Measurements from ENCODE around the gene EXOC3. TPM values are rescaled to one million over a fixed set of nuclear protein-coding genes. Genes with fewer than 3 reads are reported as not detected.

Gene EXOC3
- total and polyA plus RNA-seq, 2 of the 8 experiments (the other 6 are each of a cell fraction or from before 2014, with no cell fraction given) = 14.4 to 30.0 TPM

- Histone ChIP-seq H2AFZ (ENCODE audit: low read length) (no peak overlapping the region), H3K4me1 (replicated peaks in 1 of 4; ENCODE audit: control insufficient read depth in 3 of 4, insufficient read depth in 4 of 4, low read length in 3 of 4) (peaks cover 0 to 6% (median 2%) of the 10 kb centered on the region in 4 experiments; a peak in 4 of 7 replicates), H2BK15ac (ENCODE audit: low read length) (no peak overlapping the region), H3K14ac (ENCODE audit: insufficient read length) (no peak overlapping the region), H3K9ac (replicated peaks in 1 of 4; ENCODE audit: extremely low read depth in 1 of 4, low read depth in 3 of 4, low read length in 3 of 4) (no peak overlapping the region), H2AK5ac (ENCODE audit: low read depth, low read length) (no peak overlapping the region), H3K23ac (ENCODE audit: insufficient read length) (no peak overlapping the region), H2BK12ac (ENCODE audit: low read depth, low read length) (no peak overlapping the region), H3K23me2 (ENCODE audit: low read depth, low read length) (peaks cover 13% of the 10 kb centered on the region; the same call in 1 of the 2 replicates), H4K5ac (ENCODE audit: insufficient read length, low read depth, low read length) (no peak overlapping the region), H4K91ac (replicated peaks; ENCODE audit: insufficient read length, low read length) (no peak overlapping the region), H3K9me3 (ENCODE audit: insufficient read depth in 2 of 2, low read depth in 1 of 2, low read length in 1 of 2) (no peaks in the 10 kb centered on the region), H3K79me2 (ENCODE audit: control insufficient read depth in 1 of 2, insufficient read depth in 2 of 2, low read length in 2 of 2) (no peaks in the 10 kb centered on the region), H4K20me1 (replicated peaks in 1 of 2; ENCODE audit: control insufficient read depth in 1 of 2, insufficient read depth in 2 of 2, low read length in 2 of 2) (peaks cover 0 to 11% of the 10 kb centered on the region in 2 experiments), H3K4me2 (ENCODE audit: insufficient read depth in 1 of 2, low read depth in 2 of 2, low read length in 2 of 2) (no peak overlapping the region), H3K18ac (ENCODE audit: extremely low read depth, low read length) (no peak overlapping the region), H2BK5ac (ENCODE audit: low read depth, low read length) (no peak overlapping the region), H3K27me3 (replicated peaks in 1 of 4; ENCODE audit: control insufficient read depth in 3 of 4, extremely low read depth in 1 of 4, insufficient read depth in 3 of 4, low read length in 3 of 4) (peaks cover 3 to 14% (median 9%) of the 10 kb centered on the region in 4 experiments; a peak in 6 of 7 replicates), H4K8ac (ENCODE audit: extremely low read depth, insufficient read depth, low read length) (no peak overlapping the region), H3K36me3 (ENCODE audit: control insufficient read depth in 2 of 4, insufficient read depth in 4 of 4, low read length in 3 of 4) (peaks cover 0 to 2% (median 0%) of the 10 kb centered on the region in 4 experiments; a peak in 1 of 8 replicates), H2BK120ac (replicated peaks; ENCODE audit: low read depth, low read length) (no peak overlapping the region), H2BK20ac (ENCODE audit: low read length) (no peak overlapping the region), H3K27ac (ENCODE audit: low read depth, low read length) (no peak overlapping the region), H3K4ac (replicated peaks; ENCODE audit: insufficient read length, low read depth, low read length) (no peak overlapping the region), H3K4me3 (ENCODE audit: extremely low read depth in 1 of 4, insufficient read depth in 2 of 4, low read depth in 3 of 4, low read length in 4 of 4) (no peak overlapping the region), H3K79me1 (ENCODE audit: low read depth, low read length) (no peaks in the 10 kb centered on the region; the same call in 1 of the 2 replicates), H3K56ac (replicated peaks; ENCODE audit: insufficient read length, low read depth, low read length) (no peak overlapping the region)
- FAIRE-seq (no peak), DNase-seq (ENCODE audit: low read depth in 1 of 2, low spot score in 2 of 2) (no peak)
- ChIA-PET CTCF (ENCODE audit: partially characterized antibody) (interaction anchor here (0.9 to 1.1 kb wide), 4 partner anchors 11 to 158 kb away, joined by 3 read pairs; no protein-coding TSS in a partner anchor), POLR2A (ENCODE audit: partially characterized antibody) (no interaction called here)
- WGBS, 2 experiments (ENCODE audit: extremely low coverage in 1 of 2, insufficient coverage in 1 of 2, insufficient read length in 1 of 2, insufficient replicate concordance in 2 of 2, low coverage in 1 of 2, low lambda C conversion rate in 2 of 2, missing lambda C conversion rate in 1 of 2) = 93% methylated on average over 19 of the region's 19 CpGs; no CpG with 5 or more reads in 1 of the 2 experiments
- TF ChIP-seq GTF2F1 (IDR thresholded peaks at IDR 0.05; ENCODE audit: borderline replicate concordance, low read depth, low read length) (no peak), CHD2 (IDR thresholded peaks at IDR 0.05; ENCODE audit: low read length) (no peak), HDAC2 (IDR thresholded peaks at IDR 0.05; ENCODE audit: borderline replicate concordance in 1 of 2, low read depth in 2 of 2, low read length in 2 of 2) (no peak), CBX8 (IDR thresholded peaks at IDR 0.05; ENCODE audit: borderline replicate concordance, low read depth, low read length) (no peak), RFX5 (IDR thresholded peaks at IDR 0.05; ENCODE audit: borderline replicate concordance, low read depth, low read length) (no peak), SP4 (IDR thresholded peaks at IDR 0.05; ENCODE audit: low read length) (no peak), MAX (IDR thresholded peaks at IDR 0.05) (no peak), POLR2A (IDR thresholded peaks at IDR 0.05; ENCODE audit: control extremely low read depth in 1 of 2, low read depth in 2 of 2, low read length in 2 of 2) (no peak), SUZ12 (IDR thresholded peaks at IDR 0.05; ENCODE audit: low read length) (no peak), NANOG (IDR thresholded peaks at IDR 0.05; ENCODE audit: insufficient read depth, low read depth, low read length, poor library complexity, severe bottlenecking) (no peak), FOSL1 (IDR thresholded peaks at IDR 0.05; ENCODE audit: insufficient read depth, low read depth, low read length) (no peak), RNF2 (IDR thresholded peaks at IDR 0.05; ENCODE audit: borderline replicate concordance, low read depth, low read length, missing control alignments, poor library complexity, severe bottlenecking) (no peak)
These were observed 26.9 kb downstream of the EXOC3 start for GRCh38 chr5:469752-470483.
